H9 (cell line): ENCODE measurements around the gene CORO2B. TPM values are rescaled to one million over a fixed set of nuclear protein-coding genes. Genes with fewer than 3 reads are reported as not detected.
A peak's percentile ranks its signal among the peaks of the same experiment; 100 is the strongest.

ENCODE experiments used
- DNase-seq: peaks from one replicate; pipeline ENCODE4 v3.0.0-alpha.2; 2017
- H2AFZ ChIP-seq: one replicate; pipeline ENCODE4 v1.6.1; 2013; ENCODE audit warnings: mild to moderate bottlenecking, low read length, control low read depth, moderate library complexity
- H2AK5ac ChIP-seq: 2 replicates; pipeline ENCODE4 v1.6.1; 2013; ENCODE audit warnings: low read length, control low read depth, mixed read lengths; ENCODE audit not compliant: insufficient read length
- H2BK120ac ChIP-seq: one replicate; pipeline ENCODE4 v1.6.1; 2013; ENCODE audit warnings: low read depth, mild to moderate bottlenecking, low read length, control low read depth, inconsistent platforms; ENCODE audit not compliant: poor library complexity, severe bottlenecking
- H2BK12ac ChIP-seq: 2 replicates; pipeline ENCODE4 v1.6.1; 2013; ENCODE audit warnings: low read length, control low read depth, mixed read lengths, low read depth; ENCODE audit not compliant: insufficient read length
- H2BK15ac ChIP-seq: 2 replicates; pipeline ENCODE4 v1.6.1; 2013; ENCODE audit warnings: low read depth, low read length, control low read depth
- H2BK20ac ChIP-seq: one replicate; pipeline ENCODE4 v1.6.1; 2013; ENCODE audit warnings: low read depth, mild to moderate bottlenecking, low read length, control low read depth, inconsistent platforms; ENCODE audit not compliant: poor library complexity, severe bottlenecking
- H2BK5ac ChIP-seq: 2 replicates; pipeline ENCODE4 v1.6.1; 2013; ENCODE audit warnings: low read length, control low read depth, mixed read lengths; ENCODE audit not compliant: insufficient read length
- H3K14ac ChIP-seq: 2 replicates; pipeline ENCODE4 v1.6.1; 2013; ENCODE audit warnings: low read length, control low read depth; ENCODE audit not compliant: insufficient read depth
- H3K18ac ChIP-seq: 2 replicates; pipeline ENCODE4 v1.6.1; 2013; ENCODE audit warnings: low read depth, mild to moderate bottlenecking, mixed read lengths, low read length, control low read depth; ENCODE audit not compliant: insufficient read length
- H3K23ac ChIP-seq: 2 replicates; pipeline ENCODE4 v1.6.1; 2013; ENCODE audit warnings: low read length, control low read depth, mixed read lengths, low read depth; ENCODE audit not compliant: insufficient read length
- H3K23me2 ChIP-seq: 2 replicates; pipeline ENCODE4 v1.6.1; 2013; ENCODE audit warnings: low read depth, mild to moderate bottlenecking, mixed read lengths, low read length, control low read depth; ENCODE audit not compliant: insufficient read length, poor library complexity, severe bottlenecking
- H3K27ac ChIP-seq: 2 replicates; pipeline ENCODE4 v1.5.1; 2013; ENCODE audit warnings: low read length, control low read depth, mixed read lengths, low read depth; ENCODE audit not compliant: insufficient read length
- H3K27me3 ChIP-seq: 2 replicates; pipeline ENCODE4 v1.6.1; 2013; ENCODE audit warnings: low read length, control low read depth, inconsistent platforms; ENCODE audit not compliant: insufficient read depth
- H3K4ac ChIP-seq: 2 replicates; pipeline ENCODE4 v1.6.1; 2013; ENCODE audit warnings: low read depth, mild to moderate bottlenecking, control low read depth, inconsistent platforms, low read length, moderate library complexity
- H3K4me1 ChIP-seq: 2 replicates; pipeline ENCODE4 v1.6.1; 2013; ENCODE audit warnings: low read length, control low read depth, inconsistent platforms; ENCODE audit not compliant: insufficient read depth
- H3K4me2 ChIP-seq: 2 replicates; pipeline ENCODE4 v1.6.1; 2013; ENCODE audit warnings: low read length, control low read depth, mixed read lengths; ENCODE audit not compliant: insufficient read length, insufficient read depth
- H3K56ac ChIP-seq: 2 replicates; pipeline ENCODE4 v1.6.1; 2013; ENCODE audit warnings: low read depth, mild to moderate bottlenecking, mixed read lengths, low read length, control low read depth; ENCODE audit not compliant: insufficient read length
- H3K79me1 ChIP-seq: 2 replicates; pipeline ENCODE4 v1.6.1; 2013; ENCODE audit warnings: low read depth, mild to moderate bottlenecking, moderate library complexity, low read length, control low read depth, inconsistent platforms; ENCODE audit not compliant: insufficient read depth, poor library complexity, severe bottlenecking
- H3K79me2 ChIP-seq: 2 replicates; pipeline ENCODE4 v1.6.1; 2013; ENCODE audit warnings: low read length, control low read depth, inconsistent platforms; ENCODE audit not compliant: insufficient read depth
- H3K9ac ChIP-seq: 2 replicates; pipeline ENCODE4 v1.6.1; 2013; ENCODE audit warnings: low read length, control low read depth, mixed read lengths; ENCODE audit not compliant: insufficient read length; ENCODE audit errors: extremely low read depth
- H3K9me3 ChIP-seq: one replicate; pipeline ENCODE4 v1.6.1; 2013; ENCODE audit warnings: low read depth, low read length, inconsistent platforms; ENCODE audit not compliant: control insufficient read depth
- H3T11ph ChIP-seq: one replicate; pipeline ENCODE4 v1.6.1; 2013; ENCODE audit warnings: mild to moderate bottlenecking, low read length, control low read depth, inconsistent platforms
- H4K20me1 ChIP-seq: one replicate; pipeline ENCODE4 v1.6.1; 2013; ENCODE audit not compliant: control insufficient read depth, insufficient read length, insufficient read depth
- H4K5ac ChIP-seq: 2 replicates; pipeline ENCODE4 v1.6.1; 2013; ENCODE audit warnings: low read depth, mild to moderate bottlenecking, mixed read lengths, low read length, control low read depth; ENCODE audit not compliant: insufficient read length
- H4K8ac ChIP-seq: replicated peaks from 2 replicates; pipeline ENCODE4 v1.6.1; 2013; ENCODE audit warnings: low read length, control low read depth, mixed read lengths, low read depth; ENCODE audit not compliant: insufficient read length
- H4K91ac ChIP-seq: 2 replicates; pipeline ENCODE4 v1.6.1; 2013; ENCODE audit warnings: low read depth, mild to moderate bottlenecking, moderate library complexity, mixed read lengths, low read length, control low read depth; ENCODE audit not compliant: insufficient read length
- H3K27ac Mint-ChIP-seq, 3 experiments: 2 replicates in 2 of 3; 3 replicates in 1 of 3; pipeline ENCODE4 v1.8.0; 2020 to 2021; ENCODE audit warnings: mixed read lengths in 3 of 3, mild to moderate bottlenecking in 1 of 3, moderate library complexity in 1 of 3
- H3K27me3 Mint-ChIP-seq: 2 replicates; pipeline ENCODE4 v1.8.0; 2021; ENCODE audit warnings: low read depth, mild to moderate bottlenecking, moderate library complexity, mixed read lengths
- H3K36me3 Mint-ChIP-seq, 3 experiments: 2 replicates in 2 of 3; 3 replicates in 1 of 3; pipeline ENCODE4 v1.8.0; 2020 to 2021; ENCODE audit warnings: low read depth in 3 of 3, mixed read lengths in 3 of 3; ENCODE audit not compliant: insufficient read depth in 1 of 3
- H3K4me1 Mint-ChIP-seq, 2 experiments: 2 replicates each; pipeline ENCODE4 v1.8.0; 2020; ENCODE audit warnings: mixed read lengths in 2 of 2
- H3K4me3 Mint-ChIP-seq, 2 experiments: 2 replicates in 1 of 2; 3 replicates in 1 of 2; pipeline ENCODE4 v1.8.0; 2020 to 2021; ENCODE audit warnings: mild to moderate bottlenecking in 2 of 2, mixed read lengths in 2 of 2, moderate library complexity in 1 of 2
- H3K9me3 Mint-ChIP-seq, 2 experiments: 2 replicates in 1 of 2; 3 replicates in 1 of 2; pipeline ENCODE4 v1.8.0; 2020; ENCODE audit warnings: mild to moderate bottlenecking in 2 of 2, mixed read lengths in 2 of 2, moderate library complexity in 1 of 2
- WGBS: extraction: QIAGEN DNeasy Blood & Tissue Kit; methylation state at CpG from one replicate; pipeline ENCODE4 v1.1.7; 2013; ENCODE audit warnings: missing lambda C conversion rate, low lambda C conversion rate, mixed read lengths; ENCODE audit not compliant: insufficient read length; ENCODE audit errors: extremely low coverage; 5-methylcytosine and 5-hydroxymethylcytosine counted together
- total RNA-seq: library from RNA; stranded (reverse); gene quantifications from 2 replicates; pipeline ENCODE4 v1.2.1, GENCODE V29; 2021
- TF ChIP-seq, protein P1 (sequence below): fragments of 200-600 bp; sonication (generic); conservative IDR thresholded peaks from 3 replicates; pipeline ENCODE4 v1.8.0; 2021; ENCODE audit warnings: antibody characterized with exemption, mild to moderate bottlenecking

Gene CORO2B
- total RNA-seq, 1 experiment from 2014 or later = 3.1 TPM

DNA sequence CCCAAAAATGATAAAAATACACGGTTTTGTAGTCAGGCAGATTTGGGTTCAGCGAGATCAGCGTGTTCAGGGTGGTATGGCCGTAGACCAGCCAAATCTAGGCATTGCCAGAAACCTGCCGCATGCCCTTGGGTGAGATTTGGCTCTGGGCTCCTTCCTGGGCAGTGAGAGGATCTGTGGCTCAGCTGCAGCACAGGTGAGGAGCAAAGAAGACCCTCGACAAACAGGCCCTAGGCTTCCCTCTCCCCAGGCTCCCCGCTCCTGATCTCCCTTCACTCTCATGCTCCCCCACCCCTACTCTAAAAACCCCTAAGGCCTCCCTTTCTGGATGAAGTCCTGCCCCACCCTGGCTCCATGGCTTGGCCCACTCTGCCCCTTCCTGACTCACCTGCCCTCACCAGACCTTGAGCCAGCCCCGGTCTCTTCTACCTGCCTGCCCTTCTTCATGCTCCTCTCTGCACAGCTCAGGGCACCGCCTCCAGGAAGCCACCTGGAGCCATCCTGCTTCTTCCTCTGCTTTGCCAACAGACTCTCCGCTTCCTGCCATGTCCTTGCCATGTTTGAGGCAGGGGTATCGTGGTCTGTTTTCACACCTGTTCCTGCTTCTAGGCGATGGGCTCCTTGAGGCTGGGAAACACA is 88.1 kb downstream of the CORO2B start:
- H3K4me1 ChIP-seq = peaks cover 7% of the 10 kb centered on the region; the same call in 1 of the 2 replicates
- peaks cover 18 to 20% of the 10 kb centered on the region in 2 experiments for H3K4me1 Mint-ChIP-seq
- H3K9me3 ChIP-seq = no peaks in the 10 kb centered on the region
- peaks cover 4% of the 10 kb centered on the region; the same call in 1 of the 2 replicates for H3K27me3 Mint-ChIP-seq
- H3K36me3 Mint-ChIP-seq = peaks cover 4 to 19% (median 5%) of the 10 kb centered on the region in 3 experiments; a peak in 5 of 7 replicates
- no peaks in the 10 kb centered on the region for H3K23me2 ChIP-seq
- H3K79me1 ChIP-seq = no peaks in the 10 kb centered on the region
- no peak overlapping the region for H2BK15ac ChIP-seq
- TF ChIP-seq, protein P1, sequence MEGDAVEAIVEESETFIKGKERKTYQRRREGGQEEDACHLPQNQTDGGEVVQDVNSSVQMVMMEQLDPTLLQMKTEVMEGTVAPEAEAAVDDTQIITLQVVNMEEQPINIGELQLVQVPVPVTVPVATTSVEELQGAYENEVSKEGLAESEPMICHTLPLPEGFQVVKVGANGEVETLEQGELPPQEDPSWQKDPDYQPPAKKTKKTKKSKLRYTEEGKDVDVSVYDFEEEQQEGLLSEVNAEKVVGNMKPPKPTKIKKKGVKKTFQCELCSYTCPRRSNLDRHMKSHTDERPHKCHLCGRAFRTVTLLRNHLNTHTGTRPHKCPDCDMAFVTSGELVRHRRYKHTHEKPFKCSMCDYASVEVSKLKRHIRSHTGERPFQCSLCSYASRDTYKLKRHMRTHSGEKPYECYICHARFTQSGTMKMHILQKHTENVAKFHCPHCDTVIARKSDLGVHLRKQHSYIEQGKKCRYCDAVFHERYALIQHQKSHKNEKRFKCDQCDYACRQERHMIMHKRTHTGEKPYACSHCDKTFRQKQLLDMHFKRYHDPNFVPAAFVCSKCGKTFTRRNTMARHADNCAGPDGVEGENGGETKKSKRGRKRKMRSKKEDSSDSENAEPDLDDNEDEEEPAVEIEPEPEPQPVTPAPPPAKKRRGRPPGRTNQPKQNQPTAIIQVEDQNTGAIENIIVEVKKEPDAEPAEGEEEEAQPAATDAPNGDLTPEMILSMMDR = no peak
- no peak overlapping the region for H2AFZ ChIP-seq
- peak; percentile 24 for DNase-seq
- H3K14ac ChIP-seq = peak overlapping the region; percentile 19
- no peak overlapping the region for H2BK12ac ChIP-seq
- H3K56ac ChIP-seq = no peak overlapping the region
- H3K27ac Mint-ChIP-seq = peak overlapping the region in 2 of 3 experiments; percentile 29 to 70; a peak in 3 of 7 replicates
- H2BK5ac ChIP-seq = no peak overlapping the region
- H3K27ac ChIP-seq = no peak overlapping the region
- no peak overlapping the region for H3K23ac ChIP-seq
- no peak overlapping the region for H2BK20ac ChIP-seq
- H3K9ac ChIP-seq = no peak overlapping the region
- no peak overlapping the region for H2AK5ac ChIP-seq
- no peak overlapping the region for H2BK120ac ChIP-seq
- H4K5ac ChIP-seq = no peak overlapping the region
- H3K4ac ChIP-seq = no peak overlapping the region
- H3K9me3 Mint-ChIP-seq = peaks cover 5 to 13% of the 10 kb centered on the region in 2 experiments
- H4K8ac ChIP-seq = no peak overlapping the region
- no peak overlapping the region for H3K4me2 ChIP-seq
- H3K4me3 Mint-ChIP-seq = peak overlapping the region in 1 of 2 experiments; percentile 39; a peak in 2 of 5 replicates
- no peaks in the 10 kb centered on the region for H4K20me1 ChIP-seq
- H3T11ph ChIP-seq = no peak overlapping the region
- no CpG with 5 or more reads among the region's 12 CpGs for WGBS
- H4K91ac ChIP-seq = no peak overlapping the region
- no peaks in the 10 kb centered on the region for H3K27me3 ChIP-seq
- H3K18ac ChIP-seq = peak overlapping the region; percentile 35
- H3K79me2 ChIP-seq = no peaks in the 10 kb centered on the region
